NCI-H1436 (cell line): ENCODE results near the gene SLC1A4.
"Not testable (repeated sequence)": the region's sequence is repeated elsewhere in the genome, so short reads cannot be mapped to it uniquely, and the experiment has no call there.

ENCODE experiments used
- DNase-seq: peaks from one replicate; lab custom pipeline; 2025; lab: John Stamatoyannopoulos, UW

SLC1A4 gene

GRCh38 chr2:65026704-65027464, 37.7 kb downstream of the SLC1A4 start:
- DNase-seq, result no peak

DNA sequence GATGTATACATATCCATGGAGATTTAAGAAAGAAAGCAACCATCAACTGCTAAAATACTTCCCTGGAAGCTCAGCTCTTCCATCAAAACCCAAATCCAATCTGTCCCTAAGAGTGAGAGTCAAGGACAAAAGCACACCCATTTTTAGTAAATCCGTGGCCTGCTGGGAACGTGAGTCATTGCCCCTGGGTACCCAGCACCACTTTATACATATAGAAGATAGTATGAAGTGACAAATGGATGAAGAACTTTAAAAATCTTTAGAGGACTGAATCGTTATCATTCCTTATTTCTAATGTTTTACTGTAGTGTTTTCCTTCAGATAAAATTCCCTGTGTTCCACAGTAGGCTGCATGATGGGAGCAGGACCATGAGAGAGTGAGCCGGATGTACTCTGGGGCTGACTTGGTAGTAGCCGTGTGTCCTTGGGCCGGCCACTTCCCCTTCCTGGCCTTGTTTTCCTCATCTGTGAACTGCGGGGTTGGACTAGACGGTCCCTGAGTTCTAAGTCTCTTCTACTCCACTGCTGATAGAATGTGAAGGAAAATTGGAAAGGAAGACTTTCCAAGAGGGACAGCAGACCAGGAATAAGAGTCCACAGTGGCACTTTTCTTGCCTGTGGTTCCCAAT, 38.5 kb downstream of the SLC1A4 start:
- DNase-seq, result no peak

- DNase-seq, result no peak
These were observed 41.5 kb downstream of the SLC1A4 start for GRCh38 chr2:65030476-65031332.

- no peak for DNase-seq
These were observed 42.3 kb downstream of the SLC1A4 start for GRCh38 chr2:65031341-65032018.

- DNase-seq, result no peak
These were observed 43.1 kb downstream of the SLC1A4 start for GRCh38 chr2:65032019-65032975.

DNA sequence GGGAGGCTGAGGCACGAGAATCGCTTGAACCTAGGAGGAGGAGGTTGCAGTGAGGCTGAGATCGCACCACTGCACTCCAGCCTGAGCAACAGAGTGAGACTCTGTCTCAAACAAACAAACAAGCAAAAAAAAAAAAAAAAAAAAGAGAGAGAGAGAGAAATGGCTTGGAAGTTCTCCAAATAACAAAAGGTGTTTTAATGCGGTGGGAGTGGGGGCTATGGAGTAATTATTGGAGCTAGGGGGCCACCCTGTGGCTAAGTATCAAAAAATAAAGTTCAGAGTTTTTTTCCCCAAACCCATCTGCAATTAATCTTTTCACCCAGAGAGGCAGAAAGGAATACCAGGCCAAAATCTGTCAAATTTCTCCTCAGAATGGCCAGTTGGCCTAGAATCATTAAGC, 44.0 kb downstream of the SLC1A4 start:
- no peak for DNase-seq

DNA sequence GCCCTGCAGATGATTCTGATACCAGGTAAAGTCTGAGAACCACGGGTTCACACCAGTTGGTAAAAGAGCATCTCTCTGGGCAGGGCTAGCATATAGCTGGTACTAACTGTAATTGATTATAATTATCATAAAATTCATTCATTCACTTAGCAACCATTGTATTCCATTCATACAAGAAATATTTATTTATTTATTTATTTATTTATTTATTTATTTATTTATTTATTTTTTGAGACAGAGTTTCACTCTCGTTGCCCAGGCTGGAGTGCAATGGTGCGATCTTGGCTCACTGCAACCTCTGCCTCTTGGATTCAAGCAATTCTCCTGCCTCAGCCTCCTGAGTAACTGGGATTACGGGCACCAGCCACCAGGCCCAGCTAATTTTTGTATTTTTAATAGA, 44.5 kb downstream of the SLC1A4 start:
- DNase-seq, result not testable (repeated sequence)

- no peak for DNase-seq
These were observed 46.2 kb downstream of the SLC1A4 start for GRCh38 chr2:65035351-65035943.

DNA sequence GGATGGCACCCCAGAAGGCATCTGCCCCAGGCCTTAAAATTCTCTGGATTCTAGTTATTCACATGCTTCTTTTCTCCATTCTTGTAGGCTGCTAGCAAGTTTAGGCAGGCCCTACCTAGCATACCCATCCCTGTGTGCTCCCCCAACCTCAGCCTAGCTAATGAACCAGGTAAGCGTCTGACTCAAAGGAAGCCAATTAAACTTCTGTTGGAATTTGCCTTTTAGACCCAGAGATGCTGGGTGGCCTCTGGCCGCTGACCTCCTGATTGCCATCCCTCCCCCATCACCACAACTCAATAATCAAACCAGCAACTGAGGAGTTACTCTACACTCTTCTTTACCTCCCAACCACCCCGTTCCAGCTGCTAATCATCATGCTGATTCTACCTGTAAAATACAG, 48.0 kb downstream of the SLC1A4 start:
- no peak for DNase-seq

DNA sequence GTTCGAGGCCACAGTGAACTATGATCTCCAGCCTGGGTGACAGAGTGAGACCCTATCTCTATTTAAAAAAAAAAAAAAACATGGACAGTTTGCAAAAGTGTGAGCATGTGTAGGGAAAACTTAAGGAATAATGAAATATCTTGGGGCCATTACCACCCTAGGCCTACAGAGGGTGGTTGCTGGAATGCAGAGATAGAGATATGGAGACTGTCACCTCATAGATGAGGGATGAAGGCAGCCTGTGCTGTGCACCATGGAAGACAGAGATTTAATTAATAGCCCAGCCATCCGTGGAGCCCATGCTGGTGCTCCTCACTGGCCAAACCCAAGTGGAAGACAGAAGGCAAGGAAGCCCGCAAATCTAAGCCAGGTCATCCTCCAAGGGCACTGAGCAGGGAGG, 50.4 kb downstream of the SLC1A4 start:
- DNase-seq, result no peak

GRCh38 chr2:65040400-65041261, 51.4 kb downstream of the SLC1A4 start:
- DNase-seq, result peak; percentile 67

DNA sequence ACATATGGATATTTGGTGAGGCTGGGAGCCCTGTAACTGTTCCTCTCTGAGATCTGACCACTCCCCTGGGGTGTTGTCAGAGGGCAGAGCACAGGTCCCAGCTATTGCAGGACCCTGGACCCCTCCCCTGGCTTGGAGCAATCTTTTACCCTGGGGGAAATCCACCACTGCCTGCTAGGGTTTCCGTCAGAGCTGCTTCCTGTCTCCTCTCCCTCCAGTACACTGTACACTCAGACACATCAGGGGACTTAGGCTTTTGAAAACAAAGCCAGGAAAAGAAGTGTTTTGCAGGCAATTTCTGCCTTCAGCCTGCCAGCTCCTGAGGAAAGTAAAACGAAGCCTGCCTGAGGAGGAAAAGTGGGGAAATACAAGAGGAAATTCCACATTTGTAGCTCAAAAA, 53.8 kb downstream of the SLC1A4 start:
- DNase-seq, result no peak

DNA sequence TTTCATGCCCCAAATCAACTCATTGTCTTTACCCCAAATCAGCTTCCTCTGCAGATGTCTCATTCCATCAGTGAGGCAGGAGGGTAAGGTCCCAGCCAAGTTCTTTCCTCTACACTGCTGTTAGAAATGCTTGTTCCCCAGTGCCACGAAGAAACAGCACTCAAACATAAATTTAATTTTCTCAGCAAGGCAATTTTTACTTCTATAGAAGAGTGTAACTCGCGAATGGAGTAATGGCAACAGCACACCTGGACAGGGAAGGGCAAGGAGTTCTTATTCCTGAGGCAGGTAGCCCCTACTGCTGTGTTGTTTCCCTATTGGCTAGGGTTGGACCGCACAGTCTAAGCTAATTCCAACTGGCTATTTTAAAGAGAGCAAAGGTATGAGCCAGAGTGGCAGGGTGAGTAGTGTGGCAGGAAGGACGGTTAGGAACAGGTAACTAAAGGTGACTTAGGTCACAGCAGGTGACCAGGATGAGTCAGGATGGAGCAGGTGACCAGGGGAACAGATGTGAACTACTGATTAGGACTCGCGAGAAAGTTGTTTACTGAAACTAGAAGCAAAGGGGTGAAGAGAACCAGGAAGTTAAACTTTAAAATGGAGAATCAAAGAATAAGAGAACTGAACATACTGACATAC, 55.0 kb downstream of the SLC1A4 start:
- no peak for DNase-seq

DNA sequence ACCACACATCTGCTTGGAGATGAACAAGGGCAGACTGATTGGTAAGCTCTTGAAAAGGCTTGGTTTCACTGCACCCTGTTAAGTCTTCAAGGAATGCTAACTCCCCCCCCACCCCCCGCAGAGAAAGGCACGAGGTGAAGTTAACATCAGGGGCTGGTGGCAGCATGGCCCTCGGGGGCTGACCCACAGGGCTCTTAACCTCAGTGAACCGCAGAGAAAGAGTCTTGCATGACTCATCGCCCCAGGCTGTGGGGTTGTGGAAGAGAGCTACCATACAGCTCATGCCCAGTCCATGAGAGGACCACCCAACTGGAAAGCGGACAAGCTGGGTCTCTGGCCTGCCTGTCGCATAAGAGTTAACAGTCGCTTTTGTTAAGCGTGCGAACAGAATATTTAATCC, 56.5 kb downstream of the SLC1A4 start:
- no peak for DNase-seq

DNA sequence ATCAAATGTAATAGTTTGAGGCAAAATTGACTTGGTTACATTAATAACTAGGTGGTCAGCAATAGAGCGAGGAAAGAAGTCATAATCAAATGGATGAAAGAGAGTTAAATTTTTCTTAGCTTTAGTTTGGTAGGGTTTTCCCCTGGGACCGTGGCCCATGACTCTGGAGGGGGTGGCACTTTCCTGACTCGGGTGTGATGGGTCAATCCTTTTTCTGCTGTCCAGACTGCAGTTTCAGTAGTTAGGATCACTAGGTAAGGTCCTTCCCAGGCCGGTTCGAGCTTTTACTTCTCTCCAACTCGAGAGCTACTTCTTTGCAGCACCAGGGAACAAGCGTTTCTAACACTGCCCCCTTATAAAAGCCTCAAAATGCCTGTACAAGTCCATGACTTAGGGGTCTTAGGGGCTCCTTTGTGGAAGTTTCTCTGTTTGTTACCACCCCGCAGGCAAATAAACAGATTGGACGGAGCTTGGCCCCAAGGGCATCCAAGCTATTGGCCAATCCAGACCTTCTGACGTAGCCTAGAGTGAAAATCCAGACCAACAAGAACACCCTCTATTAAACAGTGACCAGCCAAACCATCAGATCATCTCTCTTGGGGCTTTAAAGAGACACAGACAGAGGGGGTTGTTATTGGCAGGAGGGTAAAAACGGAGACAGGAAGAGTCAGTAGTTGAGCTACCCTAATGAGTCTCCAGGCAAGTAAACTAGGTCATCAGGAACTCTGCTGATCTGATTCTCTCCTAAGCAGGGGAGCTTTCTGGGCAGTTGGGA, 57.6 kb downstream of the SLC1A4 start:
- DNase-seq, result no peak

- DNase-seq, result no peak
These were observed 59.9 kb downstream of the SLC1A4 start for GRCh38 chr2:65049010-65049639.

DNA sequence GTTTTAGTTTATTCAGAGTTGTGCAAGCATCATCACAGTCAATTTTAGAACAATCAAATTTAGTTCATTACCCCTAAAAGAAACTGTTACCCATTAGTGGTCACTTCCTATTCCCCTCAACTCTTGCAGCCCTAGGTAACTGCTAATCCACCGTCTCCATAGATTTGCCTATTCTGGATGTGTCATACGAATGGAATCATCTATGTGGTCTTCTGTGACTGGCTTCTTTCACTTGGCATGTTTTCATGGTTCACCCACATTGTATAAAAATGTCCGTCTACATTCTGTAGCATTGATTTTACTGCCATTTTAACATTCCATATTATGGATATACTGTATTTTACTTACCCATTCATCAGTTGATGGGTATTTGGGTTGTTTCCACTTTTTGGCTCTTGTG, 61.7 kb downstream of the SLC1A4 start:
- no peak for DNase-seq

DNA sequence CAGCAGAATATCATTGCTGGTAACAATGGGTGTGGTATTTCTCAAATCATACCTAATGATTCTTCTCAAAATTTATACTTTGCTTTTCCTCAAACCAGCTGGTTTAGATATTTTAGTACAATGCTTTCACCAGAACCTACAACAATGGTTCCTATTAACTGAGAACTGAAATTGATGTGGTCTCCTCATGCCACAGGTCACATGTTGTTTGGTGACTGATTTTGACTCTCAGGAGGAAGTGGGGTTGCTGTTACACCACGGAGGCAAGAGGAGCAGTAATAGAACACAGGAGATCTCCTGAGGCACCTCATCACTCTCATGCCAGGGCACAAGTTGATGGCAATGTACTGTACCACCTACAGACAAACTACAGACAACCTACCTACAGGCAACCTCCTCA, 64.0 kb downstream of the SLC1A4 start:
- no peak for DNase-seq
